H9 (cell line): ENCODE measurements around the gene RAB15. TPM values are rescaled to one million over a fixed set of nuclear protein-coding genes. Genes with fewer than 3 reads are reported as not detected.

Experiments
- DNase-seq: peaks from one replicate; pipeline ENCODE4 v3.0.0-alpha.2; 2017
- H2AFZ ChIP-seq: one replicate; pipeline ENCODE4 v1.6.1; 2013; ENCODE audit warnings: mild to moderate bottlenecking, low read length, control low read depth, moderate library complexity
- H2AK5ac ChIP-seq: 2 replicates; pipeline ENCODE4 v1.6.1; 2013; ENCODE audit warnings: low read length, control low read depth, mixed read lengths; ENCODE audit not compliant: insufficient read length
- H2BK120ac ChIP-seq: one replicate; pipeline ENCODE4 v1.6.1; 2013; ENCODE audit warnings: low read depth, mild to moderate bottlenecking, low read length, control low read depth, inconsistent platforms; ENCODE audit not compliant: poor library complexity, severe bottlenecking
- H2BK12ac ChIP-seq: 2 replicates; pipeline ENCODE4 v1.6.1; 2013; ENCODE audit warnings: low read length, control low read depth, mixed read lengths, low read depth; ENCODE audit not compliant: insufficient read length
- H2BK15ac ChIP-seq: 2 replicates; pipeline ENCODE4 v1.6.1; 2013; ENCODE audit warnings: low read depth, low read length, control low read depth
- H2BK20ac ChIP-seq: one replicate; pipeline ENCODE4 v1.6.1; 2013; ENCODE audit warnings: low read depth, mild to moderate bottlenecking, low read length, control low read depth, inconsistent platforms; ENCODE audit not compliant: poor library complexity, severe bottlenecking
- H2BK5ac ChIP-seq: 2 replicates; pipeline ENCODE4 v1.6.1; 2013; ENCODE audit warnings: low read length, control low read depth, mixed read lengths; ENCODE audit not compliant: insufficient read length
- H3K14ac ChIP-seq: 2 replicates; pipeline ENCODE4 v1.6.1; 2013; ENCODE audit warnings: low read length, control low read depth; ENCODE audit not compliant: insufficient read depth
- H3K18ac ChIP-seq: 2 replicates; pipeline ENCODE4 v1.6.1; 2013; ENCODE audit warnings: low read depth, mild to moderate bottlenecking, mixed read lengths, low read length, control low read depth; ENCODE audit not compliant: insufficient read length
- H3K23ac ChIP-seq: 2 replicates; pipeline ENCODE4 v1.6.1; 2013; ENCODE audit warnings: low read length, control low read depth, mixed read lengths, low read depth; ENCODE audit not compliant: insufficient read length
- H3K23me2 ChIP-seq: 2 replicates; pipeline ENCODE4 v1.6.1; 2013; ENCODE audit warnings: low read depth, mild to moderate bottlenecking, mixed read lengths, low read length, control low read depth; ENCODE audit not compliant: insufficient read length, poor library complexity, severe bottlenecking
- H3K27ac ChIP-seq: 2 replicates; pipeline ENCODE4 v1.5.1; 2013; ENCODE audit warnings: low read length, control low read depth, mixed read lengths, low read depth; ENCODE audit not compliant: insufficient read length
- H3K27me3 ChIP-seq: 2 replicates; pipeline ENCODE4 v1.6.1; 2013; ENCODE audit warnings: low read length, control low read depth, inconsistent platforms; ENCODE audit not compliant: insufficient read depth
- H3K4ac ChIP-seq: 2 replicates; pipeline ENCODE4 v1.6.1; 2013; ENCODE audit warnings: low read depth, mild to moderate bottlenecking, control low read depth, inconsistent platforms, low read length, moderate library complexity
- H3K4me1 ChIP-seq: 2 replicates; pipeline ENCODE4 v1.6.1; 2013; ENCODE audit warnings: low read length, control low read depth, inconsistent platforms; ENCODE audit not compliant: insufficient read depth
- H3K4me2 ChIP-seq: 2 replicates; pipeline ENCODE4 v1.6.1; 2013; ENCODE audit warnings: low read length, control low read depth, mixed read lengths; ENCODE audit not compliant: insufficient read length, insufficient read depth
- H3K56ac ChIP-seq: 2 replicates; pipeline ENCODE4 v1.6.1; 2013; ENCODE audit warnings: low read depth, mild to moderate bottlenecking, mixed read lengths, low read length, control low read depth; ENCODE audit not compliant: insufficient read length
- H3K79me1 ChIP-seq: 2 replicates; pipeline ENCODE4 v1.6.1; 2013; ENCODE audit warnings: low read depth, mild to moderate bottlenecking, moderate library complexity, low read length, control low read depth, inconsistent platforms; ENCODE audit not compliant: insufficient read depth, poor library complexity, severe bottlenecking
- H3K79me2 ChIP-seq: 2 replicates; pipeline ENCODE4 v1.6.1; 2013; ENCODE audit warnings: low read length, control low read depth, inconsistent platforms; ENCODE audit not compliant: insufficient read depth
- H3K9ac ChIP-seq: 2 replicates; pipeline ENCODE4 v1.6.1; 2013; ENCODE audit warnings: low read length, control low read depth, mixed read lengths; ENCODE audit not compliant: insufficient read length; ENCODE audit errors: extremely low read depth
- H3K9me3 ChIP-seq: one replicate; pipeline ENCODE4 v1.6.1; 2013; ENCODE audit warnings: low read depth, low read length, inconsistent platforms; ENCODE audit not compliant: control insufficient read depth
- H3T11ph ChIP-seq: one replicate; pipeline ENCODE4 v1.6.1; 2013; ENCODE audit warnings: mild to moderate bottlenecking, low read length, control low read depth, inconsistent platforms
- H4K20me1 ChIP-seq: one replicate; pipeline ENCODE4 v1.6.1; 2013; ENCODE audit not compliant: control insufficient read depth, insufficient read length, insufficient read depth
- H4K5ac ChIP-seq: 2 replicates; pipeline ENCODE4 v1.6.1; 2013; ENCODE audit warnings: low read depth, mild to moderate bottlenecking, mixed read lengths, low read length, control low read depth; ENCODE audit not compliant: insufficient read length
- H4K8ac ChIP-seq: replicated peaks from 2 replicates; pipeline ENCODE4 v1.6.1; 2013; ENCODE audit warnings: low read length, control low read depth, mixed read lengths, low read depth; ENCODE audit not compliant: insufficient read length
- H4K91ac ChIP-seq: 2 replicates; pipeline ENCODE4 v1.6.1; 2013; ENCODE audit warnings: low read depth, mild to moderate bottlenecking, moderate library complexity, mixed read lengths, low read length, control low read depth; ENCODE audit not compliant: insufficient read length
- H3K27ac Mint-ChIP-seq, 3 experiments: 2 replicates in 2 of 3; 3 replicates in 1 of 3; pipeline ENCODE4 v1.8.0; 2020 to 2021; ENCODE audit warnings: mixed read lengths in 3 of 3, mild to moderate bottlenecking in 1 of 3, moderate library complexity in 1 of 3
- H3K27me3 Mint-ChIP-seq: 2 replicates; pipeline ENCODE4 v1.8.0; 2021; ENCODE audit warnings: low read depth, mild to moderate bottlenecking, moderate library complexity, mixed read lengths
- H3K36me3 Mint-ChIP-seq, 3 experiments: 2 replicates in 2 of 3; 3 replicates in 1 of 3; pipeline ENCODE4 v1.8.0; 2020 to 2021; ENCODE audit warnings: low read depth in 3 of 3, mixed read lengths in 3 of 3; ENCODE audit not compliant: insufficient read depth in 1 of 3
- H3K4me1 Mint-ChIP-seq, 2 experiments: 2 replicates each; pipeline ENCODE4 v1.8.0; 2020; ENCODE audit warnings: mixed read lengths in 2 of 2
- H3K4me3 Mint-ChIP-seq, 2 experiments: 2 replicates in 1 of 2; 3 replicates in 1 of 2; pipeline ENCODE4 v1.8.0; 2020 to 2021; ENCODE audit warnings: mild to moderate bottlenecking in 2 of 2, mixed read lengths in 2 of 2, moderate library complexity in 1 of 2
- H3K9me3 Mint-ChIP-seq, 2 experiments: 2 replicates in 1 of 2; 3 replicates in 1 of 2; pipeline ENCODE4 v1.8.0; 2020; ENCODE audit warnings: mild to moderate bottlenecking in 2 of 2, mixed read lengths in 2 of 2, moderate library complexity in 1 of 2
- CTCF ChIP-seq: fragments of 200-600 bp; sonication (generic); conservative IDR thresholded peaks from 3 replicates; pipeline ENCODE4 v1.8.0; 2021; ENCODE audit warnings: antibody characterized with exemption, mild to moderate bottlenecking
- total RNA-seq: library from RNA; stranded (reverse); gene quantifications from 2 replicates; pipeline ENCODE4 v1.2.1, GENCODE V29; 2021

Gene RAB15
- total RNA-seq, 1 experiment from 2014 or later: 54.3 TPM

GRCh38 chr14:64919215-64919614, 52.9 kb downstream of the RAB15 start:
- no peak overlapping the region for H3K4me3 Mint-ChIP-seq
- no peak overlapping the region for H3K27ac Mint-ChIP-seq

More at GRCh38 chr14:64919215-64919614, 52.9 kb downstream of the RAB15 start:
- H3K27me3 ChIP-seq: no peaks in the 10 kb centered on the region
- H3K79me2 ChIP-seq: peaks cover 6% of the 10 kb centered on the region; the same call in 1 of the 2 replicates
- H3K9ac ChIP-seq: no peak overlapping the region
- H3K4ac ChIP-seq: no peak overlapping the region
- H3K36me3 Mint-ChIP-seq: peaks cover 3 to 12% (median 6%) of the 10 kb centered on the region in 3 experiments; a peak in 6 of 7 replicates
- peaks cover 9% of the 10 kb centered on the region for H3K79me1 ChIP-seq
- no peak overlapping the region for H3K14ac ChIP-seq
- no peak for TF ChIP-seq CTCF
- H3K18ac ChIP-seq: no peak overlapping the region
- H2AK5ac ChIP-seq: no peak overlapping the region
- H4K8ac ChIP-seq: no peak overlapping the region
- no peaks in the 10 kb centered on the region for H3K9me3 Mint-ChIP-seq
- no peak overlapping the region for H3T11ph ChIP-seq
- H4K91ac ChIP-seq: no peak overlapping the region
- H4K20me1 ChIP-seq: no peaks in the 10 kb centered on the region
- no peak overlapping the region for H3K4me2 ChIP-seq
- no peak overlapping the region for H2BK120ac ChIP-seq
- no peak overlapping the region for H2AFZ ChIP-seq
- H2BK15ac ChIP-seq: no peak overlapping the region
- no peak overlapping the region for H3K56ac ChIP-seq
- H2BK12ac ChIP-seq: no peak overlapping the region
- no peak overlapping the region for H4K5ac ChIP-seq
- 0 out of 2 replicates have a peak, but pooled peaks cover 3% of the 10 kb centered on the region for H3K4me1 ChIP-seq
- H3K23me2 ChIP-seq: peaks cover 6% of the 10 kb centered on the region
- H3K27me3 Mint-ChIP-seq: no peaks in the 10 kb centered on the region
- H3K9me3 ChIP-seq: no peaks in the 10 kb centered on the region
- peaks cover 6 to 15% of the 10 kb centered on the region in 2 experiments for H3K4me1 Mint-ChIP-seq
- H2BK20ac ChIP-seq: no peak overlapping the region
- H2BK5ac ChIP-seq: no peak overlapping the region
- no peak overlapping the region for H3K23ac ChIP-seq
- no peak overlapping the region for H3K27ac ChIP-seq
- DNase-seq: no peak
